A673 (cell line): ENCODE data around the gene THG1L.

Source experiments
- EZH2 ChIP-seq: fragments of 200-600 bp; sonication (generic); IDR thresholded peaks from 2 replicates; pipeline ENCODE4 v1.6.1; 2017; ENCODE audit warnings: borderline replicate concordance, low read depth, mild to moderate bottlenecking, mixed read lengths, antibody characterized with exemption, low read length; ENCODE audit not compliant: poor library complexity, severe bottlenecking
- TF ChIP-seq, protein P1 (sequence below): fragments of 300-800, 200-600 bp; sonication (generic); conservative IDR thresholded peaks from 2 replicates; pipeline ENCODE4 v1.5.1; 2017; ENCODE audit warnings: low read depth, mild to moderate bottlenecking, antibody characterized with exemption, low read length, moderate library complexity, mixed read lengths

DNA sequence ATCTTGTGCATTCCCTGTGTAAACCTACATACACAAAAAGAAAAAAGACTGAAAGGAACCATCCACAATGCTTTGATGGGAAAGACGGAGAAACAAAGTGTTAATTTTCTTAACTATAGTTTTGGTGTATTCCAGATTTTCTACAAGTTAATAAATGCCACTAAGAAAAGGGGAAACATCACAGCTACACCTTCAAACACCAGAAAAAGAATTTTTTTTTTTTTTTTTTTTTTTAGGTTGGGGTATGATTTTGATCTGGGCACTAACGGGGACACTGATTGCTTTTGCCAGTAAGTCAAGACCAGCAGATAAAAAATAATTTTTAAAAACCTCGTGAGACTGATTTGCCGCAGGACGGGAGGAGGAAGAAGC is 334 bp upstream of the THG1L start:
- TF ChIP-seq, protein P1, sequence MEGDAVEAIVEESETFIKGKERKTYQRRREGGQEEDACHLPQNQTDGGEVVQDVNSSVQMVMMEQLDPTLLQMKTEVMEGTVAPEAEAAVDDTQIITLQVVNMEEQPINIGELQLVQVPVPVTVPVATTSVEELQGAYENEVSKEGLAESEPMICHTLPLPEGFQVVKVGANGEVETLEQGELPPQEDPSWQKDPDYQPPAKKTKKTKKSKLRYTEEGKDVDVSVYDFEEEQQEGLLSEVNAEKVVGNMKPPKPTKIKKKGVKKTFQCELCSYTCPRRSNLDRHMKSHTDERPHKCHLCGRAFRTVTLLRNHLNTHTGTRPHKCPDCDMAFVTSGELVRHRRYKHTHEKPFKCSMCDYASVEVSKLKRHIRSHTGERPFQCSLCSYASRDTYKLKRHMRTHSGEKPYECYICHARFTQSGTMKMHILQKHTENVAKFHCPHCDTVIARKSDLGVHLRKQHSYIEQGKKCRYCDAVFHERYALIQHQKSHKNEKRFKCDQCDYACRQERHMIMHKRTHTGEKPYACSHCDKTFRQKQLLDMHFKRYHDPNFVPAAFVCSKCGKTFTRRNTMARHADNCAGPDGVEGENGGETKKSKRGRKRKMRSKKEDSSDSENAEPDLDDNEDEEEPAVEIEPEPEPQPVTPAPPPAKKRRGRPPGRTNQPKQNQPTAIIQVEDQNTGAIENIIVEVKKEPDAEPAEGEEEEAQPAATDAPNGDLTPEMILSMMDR, result no peak
- TF ChIP-seq EZH2, result no peak
